GM21526 (cell line): ENCODE results near the gene OVOL3.
"Not testable (repeated sequence)": the region's sequence is repeated elsewhere in the genome, so short reads cannot be mapped to it uniquely, and the experiment has no call there.

Source experiments
- ATAC-seq: cut with Tn5 transposase; IDR thresholded peaks from one replicate; pipeline ENCODE4 v1.9.1; 2021; ENCODE audit warnings: moderate library complexity; ENCODE audit not compliant: unreplicated experiment, low FRiP score

Gene OVOL3

DNA sequence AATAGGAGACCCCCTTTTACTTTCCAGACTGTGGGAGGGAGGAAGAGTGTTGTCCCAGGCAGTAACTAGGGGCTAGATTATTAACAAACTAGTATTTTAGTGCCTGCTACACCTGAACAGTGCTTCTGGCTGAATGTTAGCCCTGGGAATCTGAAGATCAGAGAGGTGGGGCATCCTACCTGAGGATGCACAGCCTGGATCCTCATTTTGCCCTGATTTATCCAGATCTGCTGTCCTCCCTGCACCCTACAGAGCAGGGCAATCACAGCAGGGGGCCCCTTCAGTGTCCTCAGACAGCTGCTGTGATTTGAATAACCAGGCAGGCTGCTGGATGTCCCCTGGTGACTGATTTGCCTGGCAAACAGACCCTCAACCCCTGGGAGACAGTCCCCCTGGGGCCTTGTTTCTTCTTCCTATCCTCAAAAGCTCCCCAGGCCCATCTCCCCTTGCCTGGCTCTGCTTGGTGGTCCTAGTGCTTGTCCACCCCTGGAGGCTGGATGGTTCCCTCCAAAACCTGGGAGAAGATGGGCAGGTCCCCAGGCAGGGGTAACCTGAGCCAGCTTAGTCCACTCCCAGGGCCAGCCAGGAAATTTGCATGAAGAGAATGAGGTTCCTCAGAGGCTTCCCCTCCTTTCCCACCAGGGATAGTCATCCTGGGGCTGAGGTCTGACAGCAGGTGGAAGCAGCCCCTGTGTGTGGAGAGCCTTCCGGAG, at the start of gene OVOL3:
OVOL3 (plus strand) TSS at position 657 of the 713 bp plus-strand sequence. CDS start 60 bp downstream, outside the sequence.
- ATAC-seq = no peak

- no peak for ATAC-seq
Measured at GRCh38 chr19:36061367-36061766, 49.6 kb upstream of the OVOL3 start.

GRCh38 chr19:36064826-36065225, 46.1 kb upstream of the OVOL3 start:
- no peak for ATAC-seq

DNA sequence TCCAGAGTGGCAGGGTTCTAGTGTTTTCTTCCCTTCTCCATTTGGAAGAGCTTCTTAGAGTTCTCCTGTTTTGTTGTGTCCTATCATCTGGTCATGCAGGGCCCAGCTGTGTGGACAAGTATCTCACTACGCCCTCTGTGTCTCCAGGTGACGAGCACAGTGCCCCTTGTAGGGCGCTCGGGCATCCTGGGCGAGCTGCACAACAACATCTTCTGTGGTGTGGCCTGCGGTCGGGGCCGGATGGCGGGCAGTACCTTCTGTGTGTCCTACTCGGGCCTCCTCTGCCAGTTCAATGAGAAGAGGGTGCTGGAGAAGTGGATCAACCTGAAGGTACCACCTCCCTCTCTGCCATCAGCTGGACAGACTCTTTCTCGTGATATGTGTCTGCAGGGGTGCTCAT, 43.3 kb upstream of the OVOL3 start:
- ATAC-seq = no peak

GRCh38 chr19:36068810-36069499, 42.0 kb upstream of the OVOL3 start:
- not testable (repeated sequence) for ATAC-seq

DNA sequence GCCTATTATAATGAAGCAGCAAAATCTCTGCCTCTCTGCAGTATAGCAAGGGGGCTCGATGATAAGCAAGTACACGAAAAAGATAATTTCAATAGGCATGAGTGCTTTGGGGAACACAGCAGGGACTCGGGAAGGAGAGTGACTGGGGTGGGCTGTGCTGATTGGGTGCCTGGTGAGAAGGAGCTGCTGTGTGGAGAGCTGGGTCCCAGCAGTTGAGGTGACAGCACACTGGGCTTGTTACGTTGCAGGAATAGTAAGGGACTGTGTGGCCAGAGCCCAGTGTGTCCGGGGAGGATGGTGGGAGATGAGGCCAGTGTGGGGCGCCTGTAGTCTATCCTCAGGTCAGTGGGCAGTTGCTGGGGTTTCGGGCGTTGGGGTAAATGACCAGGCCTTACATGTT, 38.9 kb upstream of the OVOL3 start:
- no peak for ATAC-seq

DNA sequence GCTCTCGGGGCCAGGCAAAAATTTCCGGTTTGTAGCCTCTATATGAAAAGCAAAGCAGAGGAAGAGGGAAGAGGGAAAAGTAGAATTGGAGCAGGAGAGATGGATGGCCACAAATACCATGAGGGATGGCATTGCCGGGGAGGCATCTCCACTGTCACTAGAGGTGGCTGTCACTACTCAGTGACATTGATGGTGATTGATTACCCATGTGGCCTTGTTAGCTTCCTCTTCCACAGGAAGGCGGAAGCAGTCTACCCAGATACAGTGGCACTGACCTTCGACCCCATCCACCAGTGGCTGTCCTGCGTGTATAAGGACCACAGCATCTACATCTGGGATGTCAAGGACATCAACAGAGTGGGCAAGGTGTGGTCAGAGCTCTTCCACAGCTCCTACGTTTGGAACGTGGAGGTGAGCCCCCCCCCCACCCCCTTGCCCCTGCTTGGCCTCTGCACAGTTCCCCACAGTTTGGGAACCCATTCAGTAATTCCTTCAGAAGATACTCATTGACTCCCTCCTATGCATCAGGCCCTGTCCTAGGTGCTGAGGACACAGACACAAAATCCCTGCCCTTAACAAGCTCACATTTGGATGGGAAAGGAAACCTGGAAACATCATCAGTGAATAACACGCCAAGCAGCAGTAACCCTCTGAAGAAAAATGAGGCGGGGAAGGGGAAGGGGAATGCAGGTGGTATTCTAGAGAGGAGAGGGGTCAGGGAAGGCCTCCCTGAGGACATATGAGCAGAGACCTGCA, 37.6 kb upstream of the OVOL3 start:
- ATAC-seq = no peak

DNA sequence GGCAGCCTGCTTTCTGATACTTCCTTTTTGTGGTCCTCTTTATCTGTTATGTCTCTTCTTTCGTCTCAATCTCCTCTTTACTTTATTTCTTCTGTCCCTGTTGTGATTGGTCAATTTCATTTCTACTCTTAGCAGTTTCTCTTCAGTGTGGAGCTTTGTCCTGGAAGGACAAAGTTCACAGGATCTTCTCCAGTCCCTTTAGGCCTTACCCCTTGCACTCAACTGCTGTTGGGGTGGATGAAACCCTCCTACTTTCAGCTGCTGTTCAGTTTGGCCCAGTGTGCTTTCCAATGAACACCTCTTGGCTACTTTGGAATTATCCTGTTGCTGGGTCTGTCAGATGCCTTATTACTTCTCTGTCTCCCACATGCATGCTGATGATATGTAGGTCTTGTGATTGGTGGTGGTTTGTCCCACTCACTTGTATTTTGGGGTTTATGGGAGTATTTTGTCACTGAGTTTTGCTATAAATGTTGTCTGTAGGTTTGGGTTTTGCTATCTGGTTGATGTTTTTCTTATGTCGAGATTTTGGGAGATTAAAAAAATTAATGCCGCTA, 31.5 kb upstream of the OVOL3 start:
- no peak for ATAC-seq

DNA sequence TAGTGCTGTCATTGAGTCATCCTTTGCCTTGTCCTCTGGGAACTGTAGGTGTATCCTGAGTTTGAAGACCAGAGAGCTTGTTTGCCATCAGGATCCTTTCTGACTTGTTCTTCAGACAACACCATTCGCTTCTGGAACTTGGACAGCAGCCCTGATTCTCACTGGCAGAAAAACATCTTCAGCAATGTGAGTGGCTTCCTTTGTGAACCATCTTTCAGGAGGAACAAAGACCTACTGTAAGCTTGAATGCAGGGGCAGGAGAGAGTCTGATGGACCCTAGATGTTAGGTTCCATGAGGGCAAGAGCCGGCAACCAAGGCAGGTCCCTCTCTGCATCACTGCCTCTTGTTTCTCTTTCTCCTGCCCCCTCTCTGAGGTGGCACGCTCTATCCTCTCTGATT, 29.6 kb upstream of the OVOL3 start:
- ATAC-seq = no peak

GRCh38 chr19:36081894-36082293, 29.0 kb upstream of the OVOL3 start:
- no peak for ATAC-seq

DNA sequence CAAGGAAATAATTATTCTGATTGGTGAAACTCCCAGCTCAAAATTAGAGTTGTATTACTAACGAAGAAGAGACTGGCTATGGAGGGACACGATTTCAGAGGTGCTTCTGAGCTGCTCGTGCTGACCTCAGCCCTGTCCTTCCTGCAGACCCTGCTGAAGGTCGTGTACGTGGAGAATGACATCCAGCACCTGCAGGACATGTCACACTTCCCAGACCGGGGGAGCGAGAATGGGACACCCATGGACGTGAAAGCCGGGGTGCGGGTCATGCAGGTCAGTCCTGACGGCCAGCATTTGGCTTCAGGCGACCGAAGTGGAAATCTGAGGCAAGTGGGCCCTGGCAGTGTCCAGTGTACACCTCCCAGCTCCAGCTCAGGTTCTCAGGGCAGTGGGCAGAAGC, 28.0 kb upstream of the OVOL3 start:
- no peak for ATAC-seq

GRCh38 chr19:36084231-36085009, 26.5 kb upstream of the OVOL3 start:
- no peak for ATAC-seq

GRCh38 chr19:36086326-36086725, 24.6 kb upstream of the OVOL3 start:
- ATAC-seq = no peak

DNA sequence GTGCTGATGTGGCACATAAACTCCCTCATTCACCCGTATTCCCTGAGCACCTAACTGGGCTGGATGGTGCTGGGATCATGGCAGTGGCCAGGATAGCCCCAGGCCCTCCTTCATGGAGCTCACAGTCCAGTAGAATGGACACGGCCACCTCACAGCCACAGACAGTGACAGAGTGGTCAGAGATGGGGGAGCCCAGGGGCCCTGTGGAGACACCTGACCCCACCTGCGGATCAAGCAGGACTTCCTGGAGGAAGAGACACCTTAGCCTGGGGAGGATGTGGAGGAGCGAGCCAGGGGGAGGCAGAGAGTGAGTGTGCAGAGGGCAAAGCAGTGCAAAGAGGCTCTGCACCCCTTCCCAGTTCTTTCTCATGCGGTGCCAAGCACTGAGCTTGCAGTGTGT, 21.1 kb upstream of the OVOL3 start:
- no peak for ATAC-seq

DNA sequence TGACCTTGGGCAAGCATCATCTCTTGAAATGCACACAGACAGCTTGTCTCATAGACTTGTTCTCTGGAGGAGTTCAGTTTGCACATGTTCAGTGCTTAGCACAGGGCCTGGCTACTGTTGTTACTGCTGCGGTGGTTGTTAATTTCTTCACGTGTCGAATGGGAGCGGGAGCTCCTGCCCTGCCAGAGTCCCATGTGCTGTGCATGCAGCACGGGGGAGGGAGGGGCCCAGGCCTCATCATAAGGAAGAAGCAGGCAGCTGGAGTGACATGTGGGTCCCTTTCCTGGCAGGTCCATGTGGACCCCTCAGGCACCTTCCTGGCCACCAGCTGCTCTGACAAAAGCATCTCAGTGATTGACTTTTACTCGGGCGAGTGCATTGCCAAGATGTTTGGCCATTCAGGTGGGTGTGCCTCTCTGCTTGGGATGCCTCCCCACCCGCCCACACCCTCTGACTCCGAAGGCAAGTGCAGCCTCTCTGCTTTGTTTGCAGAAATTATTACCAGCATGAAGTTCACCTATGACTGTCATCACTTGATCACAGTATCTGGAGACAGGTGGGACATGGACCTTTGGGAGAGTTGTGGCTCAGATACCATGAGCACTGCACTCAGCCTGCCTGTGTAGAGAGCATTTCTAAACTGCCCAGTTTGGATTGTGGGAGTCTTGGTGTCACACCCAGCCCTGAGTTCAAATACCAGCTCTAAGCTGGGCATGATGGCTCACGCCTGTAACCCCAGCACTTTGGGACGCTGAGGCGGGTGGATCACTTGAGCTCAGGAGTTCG, 19.8 kb upstream of the OVOL3 start:
- no peak for ATAC-seq

- ATAC-seq = no peak
Measured at GRCh38 chr19:36092566-36092965, 18.4 kb upstream of the OVOL3 start.

GRCh38 chr19:36093146-36093662, 17.7 kb upstream of the OVOL3 start:
- no peak for ATAC-seq

GRCh38 chr19:36093687-36094086, 17.3 kb upstream of the OVOL3 start:
- ATAC-seq = no peak

- no peak for ATAC-seq
Measured at GRCh38 chr19:36097036-36097435, 13.9 kb upstream of the OVOL3 start.
